ENCODE data around the gene WNT9A. TPM values are rescaled to one million over a fixed set of nuclear protein-coding genes. Genes with fewer than 3 reads are reported as not detected.

Gene WNT9A
- total and polyA plus RNA-seq, 4 donors = 1.9 to 6.4 (median 5.2) TPM

GRCh38 chr1:227892489-227893299, 55.0 kb downstream of the WNT9A start:
- Histone ChIP-seq H3K4me1 (ENCODE audit: control insufficient read depth, insufficient read depth, low read length) (peaks cover 31% of the 10 kb centered on the region), H3K4me3 (ENCODE audit: low read depth, low read length) (no peak overlapping the region), H3K36me3 (ENCODE audit: control insufficient read depth, insufficient read depth, low read length) (no peaks in the 10 kb centered on the region), H3K27ac (ENCODE audit: low read depth, low read length) (no peak overlapping the region), H3K27me3 (ENCODE audit: control insufficient read depth, insufficient read depth, low read length) (no peaks in the 10 kb centered on the region), H3K9me3 (ENCODE audit: control insufficient read depth, insufficient read depth, low read length) (no peaks in the 10 kb centered on the region)
- DNase-seq (ENCODE audit: low read depth in 4 of 6, low spot score in 6 of 6) = no peak
- WGBS (ENCODE audit: insufficient coverage) = 77% methylated on average over 17 of the region's 17 CpGs

- H3K4me3 ChIP-seq (ENCODE audit: low read depth, low read length) = no peak overlapping the region
- H3K27me3 ChIP-seq (ENCODE audit: control insufficient read depth, insufficient read depth, low read length) = peaks cover 2% of the 10 kb centered on the region
- H3K36me3 ChIP-seq (ENCODE audit: control insufficient read depth, insufficient read depth, low read length) = no peaks in the 10 kb centered on the region
- H3K4me1 ChIP-seq (ENCODE audit: control insufficient read depth, insufficient read depth, low read length) = peaks cover 38% of the 10 kb centered on the region
- H3K27ac ChIP-seq (ENCODE audit: low read depth, low read length) = no peak overlapping the region
- 96% methylated on average over 4 of the region's 6 CpGs for WGBS (ENCODE audit: insufficient coverage)
- H3K9me3 ChIP-seq (ENCODE audit: control insufficient read depth, insufficient read depth, low read length) = no peaks in the 10 kb centered on the region
- no peak for DNase-seq (ENCODE audit: low read depth in 4 of 6, low spot score in 6 of 6)
Observed at GRCh38 chr1:227891955-227892488, 55.7 kb downstream of the WNT9A start.

GRCh38 chr1:227891223-227891954, 56.3 kb downstream of the WNT9A start:
- DNase-seq (ENCODE audit: low read depth in 4 of 6, low spot score in 6 of 6) = no peak
- Histone ChIP-seq H3K4me1 (ENCODE audit: control insufficient read depth, insufficient read depth, low read length) (peaks cover 41% of the 10 kb centered on the region), H3K27me3 (ENCODE audit: control insufficient read depth, insufficient read depth, low read length) (peaks cover 2% of the 10 kb centered on the region), H3K27ac (ENCODE audit: low read depth, low read length) (no peak overlapping the region), H3K36me3 (ENCODE audit: control insufficient read depth, insufficient read depth, low read length) (no peaks in the 10 kb centered on the region), H3K4me3 (ENCODE audit: low read depth, low read length) (no peak overlapping the region), H3K9me3 (ENCODE audit: control insufficient read depth, insufficient read depth, low read length) (no peaks in the 10 kb centered on the region)
- 82% methylated on average over 18 of the region's 19 CpGs for WGBS (ENCODE audit: insufficient coverage)

GRCh38 chr1:227890451-227891222, 57.1 kb downstream of the WNT9A start:
- Histone ChIP-seq H3K27me3 (ENCODE audit: control insufficient read depth, insufficient read depth, low read length) (peaks cover 2% of the 10 kb centered on the region), H3K9me3 (ENCODE audit: control insufficient read depth, insufficient read depth, low read length) (no peaks in the 10 kb centered on the region), H3K4me3 (ENCODE audit: low read depth, low read length) (no peak overlapping the region), H3K36me3 (ENCODE audit: control insufficient read depth, insufficient read depth, low read length) (no peaks in the 10 kb centered on the region), H3K4me1 (ENCODE audit: control insufficient read depth, insufficient read depth, low read length) (peaks cover 41% of the 10 kb centered on the region), H3K27ac (ENCODE audit: low read depth, low read length) (no peak overlapping the region)
- WGBS (ENCODE audit: insufficient coverage) = 93% methylated on average over 13 of the region's 13 CpGs
- no peak for DNase-seq (ENCODE audit: low read depth in 4 of 6, low spot score in 6 of 6)

GRCh38 chr1:227889863-227890405, 57.8 kb downstream of the WNT9A start:
- no peak overlapping the region for H3K27ac ChIP-seq (ENCODE audit: low read depth, low read length)
- no peaks in the 10 kb centered on the region for H3K36me3 ChIP-seq (ENCODE audit: control insufficient read depth, insufficient read depth, low read length)
- H3K4me3 ChIP-seq (ENCODE audit: low read depth, low read length) = no peak overlapping the region
- peaks cover 37% of the 10 kb centered on the region for H3K4me1 ChIP-seq (ENCODE audit: control insufficient read depth, insufficient read depth, low read length)
- 88% methylated on average over 13 of the region's 13 CpGs for WGBS (ENCODE audit: insufficient coverage)
- no peak for DNase-seq (ENCODE audit: low read depth in 4 of 6, low spot score in 6 of 6)
- H3K9me3 ChIP-seq (ENCODE audit: control insufficient read depth, insufficient read depth, low read length) = no peaks in the 10 kb centered on the region
- peaks cover 2% of the 10 kb centered on the region for H3K27me3 ChIP-seq (ENCODE audit: control insufficient read depth, insufficient read depth, low read length)

GRCh38 chr1:227889047-227889862, 58.5 kb downstream of the WNT9A start:
- WGBS (ENCODE audit: insufficient coverage) = 65% methylated on average over 13 of the region's 14 CpGs
- no peak overlapping the region for H3K4me3 ChIP-seq (ENCODE audit: low read depth, low read length)
- peaks cover 2% of the 10 kb centered on the region for H3K27me3 ChIP-seq (ENCODE audit: control insufficient read depth, insufficient read depth, low read length)
- DNase-seq (ENCODE audit: low read depth in 4 of 6, low spot score in 6 of 6) = no peak
- no peak overlapping the region for H3K27ac ChIP-seq (ENCODE audit: low read depth, low read length)
- H3K4me1 ChIP-seq (ENCODE audit: control insufficient read depth, insufficient read depth, low read length) = peaks cover 32% of the 10 kb centered on the region
- H3K36me3 ChIP-seq (ENCODE audit: control insufficient read depth, insufficient read depth, low read length) = no peaks in the 10 kb centered on the region
- no peaks in the 10 kb centered on the region for H3K9me3 ChIP-seq (ENCODE audit: control insufficient read depth, insufficient read depth, low read length)

GRCh38 chr1:227888404-227889046, 59.2 kb downstream of the WNT9A start:
- no peaks in the 10 kb centered on the region for H3K9me3 ChIP-seq (ENCODE audit: control insufficient read depth, insufficient read depth, low read length)
- H3K36me3 ChIP-seq (ENCODE audit: control insufficient read depth, insufficient read depth, low read length) = no peaks in the 10 kb centered on the region
- H3K4me3 ChIP-seq (ENCODE audit: low read depth, low read length) = no peak overlapping the region
- no peak for DNase-seq (ENCODE audit: low read depth in 4 of 6, low spot score in 6 of 6)
- peaks cover 30% of the 10 kb centered on the region for H3K4me1 ChIP-seq (ENCODE audit: control insufficient read depth, insufficient read depth, low read length)
- peak overlapping the region; percentile 33 for H3K27ac ChIP-seq (ENCODE audit: low read depth, low read length)
- 94% methylated on average over 8 of the region's 8 CpGs for WGBS (ENCODE audit: insufficient coverage)
- peaks cover 2% of the 10 kb centered on the region for H3K27me3 ChIP-seq (ENCODE audit: control insufficient read depth, insufficient read depth, low read length)

GRCh38 chr1:227887697-227888403, 59.9 kb downstream of the WNT9A start:
- 4% methylated on average over 29 of the region's 40 CpGs for WGBS (ENCODE audit: insufficient coverage)
- H3K27me3 ChIP-seq (ENCODE audit: control insufficient read depth, insufficient read depth, low read length) = peaks cover 2% of the 10 kb centered on the region
- H3K4me1 ChIP-seq (ENCODE audit: control insufficient read depth, insufficient read depth, low read length) = peaks cover 29% of the 10 kb centered on the region
- peak in 3 of 6 donors; percentile 38 to 90 (median 73) for DNase-seq (ENCODE audit: low read depth in 4 of 6, low spot score in 6 of 6)
- no peaks in the 10 kb centered on the region for H3K9me3 ChIP-seq (ENCODE audit: control insufficient read depth, insufficient read depth, low read length)
- H3K27ac ChIP-seq (ENCODE audit: low read depth, low read length) = peak overlapping the region; percentile 71
- peak overlapping the region; percentile 41 for H3K4me3 ChIP-seq (ENCODE audit: low read depth, low read length)
- H3K36me3 ChIP-seq (ENCODE audit: control insufficient read depth, insufficient read depth, low read length) = no peaks in the 10 kb centered on the region
